HepG2 (cell line): ENCODE data around the gene GIPC2. TPM values are rescaled to one million over a fixed set of nuclear protein-coding genes. Genes with fewer than 3 reads are reported as not detected.

Experiments used
- BCL6 ChIP-seq: IDR thresholded peaks from 2 replicates; pipeline ENCODE4 v1.6.1; 2016; ENCODE audit warnings: missing genetic modification reagents, missing compliant biosample characterization
- GABPA ChIP-seq, 2 experiments: IDR thresholded peaks; 2 replicates each; pipeline ENCODE4 v1.6.1; 2011 to 2016; ENCODE audit warnings: low read depth in 2 of 2, low read length in 1 of 2, missing biosample characterization in 1 of 2, missing genetic modification characterization in 1 of 2
- PHF20 ChIP-seq: sonication (generic); formaldehyde crosslinking; IDR thresholded peaks from 2 replicates; pipeline ENCODE4 v1.5.0; 2020; ENCODE audit warnings: mild to moderate bottlenecking, missing genetic modification reagents
- RAD51 ChIP-seq: fragments of 450-650 bp; IDR thresholded peaks from 2 replicates; pipeline ENCODE4 v1.6.1; 2016; ENCODE audit warnings: borderline replicate concordance
- SMAD9 ChIP-seq: sonication (generic); formaldehyde crosslinking; IDR thresholded peaks from 2 replicates; pipeline ENCODE4 v1.5.1; 2020; ENCODE audit warnings: mild to moderate bottlenecking, missing genetic modification reagents
- ZFP37 ChIP-seq: sonication (generic); formaldehyde crosslinking; IDR thresholded peaks from 2 replicates; pipeline ENCODE4 v1.4.0; 2020; ENCODE audit warnings: missing genetic modification reagents, borderline replicate concordance
- ZFY ChIP-seq: sonication (generic); formaldehyde crosslinking; IDR thresholded peaks from 2 replicates; pipeline ENCODE4 v1.4.0; 2020; ENCODE audit warnings: missing genetic modification reagents
- ZHX1 ChIP-seq: sonication (generic); formaldehyde crosslinking; IDR thresholded peaks from 2 replicates; pipeline ENCODE4 v1.8.1; 2022; ENCODE audit warnings: low read depth, mild to moderate bottlenecking, missing genetic modification reagents
- ZMAT3 ChIP-seq: sonication (generic); formaldehyde crosslinking; conservative IDR thresholded peaks from 2 replicates; pipeline ENCODE4 v1.7.0; 2021; ENCODE audit warnings: missing genetic modification reagents
- ZNF10 ChIP-seq: sonication (generic); formaldehyde crosslinking; IDR thresholded peaks from 2 replicates; pipeline ENCODE4 v1.4.0; 2020; ENCODE audit warnings: mild to moderate bottlenecking, low read depth, missing genetic modification reagents, borderline replicate concordance
- ZNF691 ChIP-seq: sonication (generic); formaldehyde crosslinking; IDR thresholded peaks from 2 replicates; pipeline ENCODE4 v1.4.0; 2020; ENCODE audit warnings: missing genetic modification reagents, low read depth, mild to moderate bottlenecking, borderline replicate concordance
- polyA plus RNA-seq, 8 experiments: library from polyadenylated mRNA; depleted of rRNA in 3 of 8; stranded (reverse) in 7 of 8; unstranded in 1 of 8; fragments of >200 nt; fragmentation: Illumina TruSeq in 4 of 8; extraction: Trizol in 4 of 8; gene quantifications; 2 replicates each; pipeline versions ENCODE4 v1.2.1 to v1.2.3, GENCODE V29; 2011 to 2016; ENCODE audit warnings: low read depth in 4 of 8, missing spikeins in 1 of 8, mixed read lengths in 1 of 8; ENCODE audit not compliant: insufficient read depth in 1 of 8
- total RNA-seq, 5 experiments: library from RNA; depleted of rRNA; stranded (reverse); fragments of >200 nt; fragmentation: Illumina TruSeq; extraction: Trizol; gene quantifications; 2 replicates each; pipeline ENCODE4 v1.2.3, GENCODE V29; 2016; ENCODE audit warnings: low read depth in 1 of 5
- TF ChIP-seq, protein P1 (sequence below): sonication (generic); formaldehyde crosslinking; IDR thresholded peaks from 2 replicates; pipeline ENCODE4 v1.4.0; 2020; ENCODE audit warnings: low read depth, missing genetic modification reagents
- TF ChIP-seq, protein P2 (sequence below): sonication (generic); formaldehyde crosslinking; IDR thresholded peaks from 2 replicates; pipeline ENCODE4 v1.5.0; 2020; ENCODE audit warnings: mild to moderate bottlenecking, missing genetic modification reagents
- TF ChIP-seq, protein P3 (sequence below): sonication (generic); formaldehyde crosslinking; IDR thresholded peaks from 2 replicates; pipeline ENCODE4 v1.5.0; 2020; ENCODE audit warnings: missing genetic modification reagents

The GIPC2 gene
- total and polyA plus RNA-seq, 2 of the 13 experiments (the other 11 are each of a cell fraction or from before 2014, with no cell fraction given), result 6.1 to 21.6 TPM

- TF ChIP-seq, protein P1, sequence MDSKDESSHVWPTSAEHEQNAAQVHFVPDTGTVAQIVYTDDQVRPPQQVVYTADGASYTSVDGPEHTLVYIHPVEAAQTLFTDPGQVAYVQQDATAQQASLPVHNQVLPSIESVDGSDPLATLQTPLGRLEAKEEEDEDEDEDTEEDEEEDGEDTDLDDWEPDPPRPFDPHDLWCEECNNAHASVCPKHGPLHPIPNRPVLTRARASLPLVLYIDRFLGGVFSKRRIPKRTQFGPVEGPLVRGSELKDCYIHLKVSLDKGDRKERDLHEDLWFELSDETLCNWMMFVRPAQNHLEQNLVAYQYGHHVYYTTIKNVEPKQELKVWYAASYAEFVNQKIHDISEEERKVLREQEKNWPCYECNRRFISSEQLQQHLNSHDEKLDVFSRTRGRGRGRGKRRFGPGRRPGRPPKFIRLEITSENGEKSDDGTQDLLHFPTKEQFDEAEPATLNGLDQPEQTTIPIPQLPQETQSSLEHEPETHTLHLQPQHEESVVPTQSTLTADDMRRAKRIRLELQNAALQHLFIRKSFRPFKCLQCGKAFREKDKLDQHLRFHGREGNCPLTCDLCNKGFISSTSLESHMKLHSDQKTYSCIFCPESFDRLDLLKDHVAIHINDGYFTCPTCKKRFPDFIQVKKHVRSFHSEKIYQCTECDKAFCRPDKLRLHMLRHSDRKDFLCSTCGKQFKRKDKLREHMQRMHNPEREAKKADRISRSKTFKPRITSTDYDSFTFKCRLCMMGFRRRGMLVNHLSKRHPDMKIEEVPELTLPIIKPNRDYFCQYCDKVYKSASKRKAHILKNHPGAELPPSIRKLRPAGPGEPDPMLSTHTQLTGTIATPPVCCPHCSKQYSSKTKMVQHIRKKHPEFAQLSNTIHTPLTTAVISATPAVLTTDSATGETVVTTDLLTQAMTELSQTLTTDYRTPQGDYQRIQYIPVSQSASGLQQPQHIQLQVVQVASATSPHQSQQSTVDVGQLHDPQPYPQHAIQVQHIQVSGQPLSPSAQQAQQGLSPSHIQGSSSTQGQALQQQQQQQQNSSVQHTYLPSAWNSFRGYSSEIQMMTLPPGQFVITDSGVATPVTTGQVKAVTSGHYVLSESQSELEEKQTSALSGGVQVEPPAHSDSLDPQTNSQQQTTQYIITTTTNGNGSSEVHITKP (CRISPR knock-in tag), result no peak
- TF ChIP-seq RAD51 (no peak), ZHX1 (CRISPR knock-in tag) (0 out of 2 replicates have a peak, but pooled peaks have one; percentile 18), ZNF10 (CRISPR knock-in tag) (no peak), BCL6 (CRISPR knock-in tag) (peak; percentile 59), GABPA (IDR thresholded peaks at IDR 0.05; ENCODE audit: low read depth, low read length) (no peak), GABPA (CRISPR knock-in tag; IDR thresholded peaks at IDR 0.05; ENCODE audit: low read depth) (no peak), PHF20 (CRISPR knock-in tag) (peak; percentile 61; the same call in 1 of the 2 replicates), ZMAT3 (no peak), SMAD9 (CRISPR knock-in tag) (no peak), ZFP37 (no peak), ZFY (CRISPR knock-in tag) (peak; percentile 86), ZNF691 (CRISPR knock-in tag) (peak; percentile 61; the same call in 1 of the 2 replicates)
- TF ChIP-seq, protein P2, sequence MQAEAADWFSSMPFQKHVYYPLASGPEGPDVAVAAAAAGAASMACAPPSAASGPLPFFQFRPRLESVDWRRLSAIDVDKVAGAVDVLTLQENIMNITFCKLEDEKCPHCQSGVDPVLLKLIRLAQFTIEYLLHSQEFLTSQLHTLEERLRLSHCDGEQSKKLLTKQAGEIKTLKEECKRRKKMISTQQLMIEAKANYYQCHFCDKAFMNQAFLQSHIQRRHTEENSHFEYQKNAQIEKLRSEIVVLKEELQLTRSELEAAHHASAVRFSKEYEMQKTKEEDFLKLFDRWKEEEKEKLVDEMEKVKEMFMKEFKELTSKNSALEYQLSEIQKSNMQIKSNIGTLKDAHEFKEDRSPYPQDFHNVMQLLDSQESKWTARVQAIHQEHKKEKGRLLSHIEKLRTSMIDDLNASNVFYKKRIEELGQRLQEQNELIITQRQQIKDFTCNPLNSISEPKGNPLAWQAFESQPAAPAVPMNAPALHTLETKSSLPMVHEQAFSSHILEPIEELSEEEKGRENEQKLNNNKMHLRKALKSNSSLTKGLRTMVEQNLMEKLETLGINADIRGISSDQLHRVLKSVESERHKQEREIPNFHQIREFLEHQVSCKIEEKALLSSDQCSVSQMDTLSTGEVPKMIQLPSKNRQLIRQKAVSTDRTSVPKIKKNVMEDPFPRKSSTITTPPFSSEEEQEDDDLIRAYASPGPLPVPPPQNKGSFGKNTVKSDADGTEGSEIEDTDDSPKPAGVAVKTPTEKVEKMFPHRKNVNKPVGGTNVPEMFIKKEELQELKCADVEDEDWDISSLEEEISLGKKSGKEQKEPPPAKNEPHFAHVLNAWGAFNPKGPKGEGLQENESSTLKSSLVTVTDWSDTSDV, result 0 out of 2 replicates have a peak, but pooled peaks have one; percentile 70
- TF ChIP-seq, protein P3, sequence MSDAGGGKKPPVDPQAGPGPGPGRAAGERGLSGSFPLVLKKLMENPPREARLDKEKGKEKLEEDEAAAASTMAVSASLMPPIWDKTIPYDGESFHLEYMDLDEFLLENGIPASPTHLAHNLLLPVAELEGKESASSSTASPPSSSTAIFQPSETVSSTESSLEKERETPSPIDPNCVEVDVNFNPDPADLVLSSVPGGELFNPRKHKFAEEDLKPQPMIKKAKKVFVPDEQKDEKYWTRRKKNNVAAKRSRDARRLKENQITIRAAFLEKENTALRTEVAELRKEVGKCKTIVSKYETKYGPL (CRISPR knock-in tag), result no peak
Observed at GRCh38 chr1:78045926-78046778, at the start of gene GIPC2 (continued).
